Bronchial epithelial cell (primary cell): ENCODE measurements around the gene NCF2. TPM values are rescaled to one million over a fixed set of nuclear protein-coding genes. Genes with fewer than 3 reads are reported as not detected.

Experiments
- DNase-seq: peaks from one replicate; pipeline ENCODE4 v3.0.0-alpha.2; 2010; ENCODE audit warnings: low read depth
- FAIRE-seq: peaks from 2 replicates; lab custom pipeline; 2011; peaks lifted over from hg19 to GRCh38; lab: Jason Lieb, UNC
- H3K27me3 ChIP-seq: 2 replicates; pipeline ENCODE4 v1.5.1; 2011; ENCODE audit warnings: low read length; ENCODE audit not compliant: control insufficient read depth, insufficient read depth
- H3K36me3 ChIP-seq: 2 replicates; pipeline ENCODE4 v1.5.1; 2011; ENCODE audit warnings: low read length; ENCODE audit not compliant: control insufficient read depth, insufficient read depth
- H3K4me3 ChIP-seq: 2 replicates; pipeline ENCODE4 v1.5.1; 2011; ENCODE audit warnings: mild to moderate bottlenecking, low read depth, low read length, control low read depth
- total RNA-seq: library from RNA; depleted of rRNA; stranded (reverse); fragments of >200 nt; gene quantifications from 2 replicates; pipeline ENCODE4 v1.2.1, GENCODE V29; 2014
- TF ChIP-seq, protein P1 (sequence below): IDR thresholded peaks from 2 replicates; pipeline ENCODE4 v1.5.1; 2011; ENCODE audit warnings: mild to moderate bottlenecking, moderate library complexity, low read length, control low read depth, inconsistent platforms; ENCODE audit not compliant: insufficient read depth, severe bottlenecking

The NCF2 gene
- total RNA-seq, 1 donor from 2014 or later = 96.4 TPM

DNA sequence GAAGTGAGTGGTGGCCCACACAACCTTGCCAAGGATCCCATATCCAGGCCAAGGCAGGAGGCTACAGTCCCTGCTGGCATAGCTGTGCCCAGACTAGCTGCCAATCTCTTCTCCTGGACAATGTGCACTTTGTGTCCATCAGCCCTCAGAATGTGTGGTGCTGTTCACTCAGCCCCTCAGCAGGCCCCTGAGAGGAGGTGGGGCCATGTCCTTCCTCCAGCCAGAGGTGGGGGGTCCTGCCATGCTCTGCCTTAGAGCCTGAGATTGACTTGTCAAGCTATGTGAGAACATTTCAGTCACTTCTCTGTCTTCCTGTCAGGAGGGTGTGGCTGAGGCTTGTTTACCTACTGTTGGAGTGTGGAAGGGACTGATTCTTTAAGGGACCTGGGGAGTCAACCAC, 1.4 kb downstream of the NCF2 start:
- FAIRE-seq (no peak), DNase-seq (no peak)
- TF ChIP-seq, protein P1, sequence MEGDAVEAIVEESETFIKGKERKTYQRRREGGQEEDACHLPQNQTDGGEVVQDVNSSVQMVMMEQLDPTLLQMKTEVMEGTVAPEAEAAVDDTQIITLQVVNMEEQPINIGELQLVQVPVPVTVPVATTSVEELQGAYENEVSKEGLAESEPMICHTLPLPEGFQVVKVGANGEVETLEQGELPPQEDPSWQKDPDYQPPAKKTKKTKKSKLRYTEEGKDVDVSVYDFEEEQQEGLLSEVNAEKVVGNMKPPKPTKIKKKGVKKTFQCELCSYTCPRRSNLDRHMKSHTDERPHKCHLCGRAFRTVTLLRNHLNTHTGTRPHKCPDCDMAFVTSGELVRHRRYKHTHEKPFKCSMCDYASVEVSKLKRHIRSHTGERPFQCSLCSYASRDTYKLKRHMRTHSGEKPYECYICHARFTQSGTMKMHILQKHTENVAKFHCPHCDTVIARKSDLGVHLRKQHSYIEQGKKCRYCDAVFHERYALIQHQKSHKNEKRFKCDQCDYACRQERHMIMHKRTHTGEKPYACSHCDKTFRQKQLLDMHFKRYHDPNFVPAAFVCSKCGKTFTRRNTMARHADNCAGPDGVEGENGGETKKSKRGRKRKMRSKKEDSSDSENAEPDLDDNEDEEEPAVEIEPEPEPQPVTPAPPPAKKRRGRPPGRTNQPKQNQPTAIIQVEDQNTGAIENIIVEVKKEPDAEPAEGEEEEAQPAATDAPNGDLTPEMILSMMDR = no peak
- Histone ChIP-seq H3K4me3 (no peak overlapping the region), H3K36me3 (no peaks in the 10 kb centered on the region), H3K27me3 (no peaks in the 10 kb centered on the region)

DNA sequence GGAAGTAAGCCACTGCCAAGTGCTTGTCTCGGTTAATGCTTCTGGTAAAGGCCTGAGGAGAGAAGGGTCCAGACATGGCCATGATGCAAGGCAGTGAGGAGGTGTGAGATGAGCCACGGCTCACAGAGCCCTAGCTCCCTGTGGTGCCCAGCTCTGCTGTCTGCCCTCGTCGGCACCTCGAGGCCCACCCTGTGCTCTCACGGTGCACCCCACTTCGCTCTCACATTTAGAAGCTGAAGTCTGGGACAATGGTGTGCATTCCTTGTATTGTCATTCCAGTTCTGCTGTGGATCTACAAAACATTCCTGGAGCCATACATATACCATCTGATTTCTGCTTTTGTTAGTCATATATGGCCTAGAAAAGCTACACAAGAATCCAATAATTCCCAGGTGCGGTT, 3.3 kb downstream of the NCF2 start:
- Histone ChIP-seq H3K27me3 (no peaks in the 10 kb centered on the region), H3K36me3 (no peaks in the 10 kb centered on the region), H3K4me3 (no peak overlapping the region)
- FAIRE-seq (no peak), DNase-seq (no peak)
- TF ChIP-seq, protein P1 = no peak

DNA sequence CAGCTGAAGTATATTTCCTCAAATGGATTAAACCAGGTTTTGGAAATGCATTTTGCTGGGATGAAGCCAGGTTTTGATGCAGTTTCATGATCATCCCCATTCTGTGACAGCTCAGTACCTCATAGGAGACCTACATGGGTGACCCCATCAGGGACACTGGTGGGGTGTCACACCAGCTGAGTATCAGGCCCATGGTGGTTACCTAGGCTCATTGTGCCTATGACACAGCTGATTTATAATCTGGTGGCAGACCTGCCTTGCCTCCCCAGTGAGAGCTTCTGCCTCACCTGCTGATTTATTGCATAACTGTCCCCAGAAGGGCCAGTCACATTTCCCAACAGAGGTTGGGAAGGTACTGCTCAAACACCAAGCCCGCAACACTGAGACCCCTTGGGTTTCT, 3.8 kb downstream of the NCF2 start:
- H3K36me3 ChIP-seq = no peaks in the 10 kb centered on the region
- TF ChIP-seq, protein P1 = no peak
- no peaks in the 10 kb centered on the region for H3K27me3 ChIP-seq
- FAIRE-seq = no peak
- H3K4me3 ChIP-seq = no peak overlapping the region
- no peak for DNase-seq

DNA sequence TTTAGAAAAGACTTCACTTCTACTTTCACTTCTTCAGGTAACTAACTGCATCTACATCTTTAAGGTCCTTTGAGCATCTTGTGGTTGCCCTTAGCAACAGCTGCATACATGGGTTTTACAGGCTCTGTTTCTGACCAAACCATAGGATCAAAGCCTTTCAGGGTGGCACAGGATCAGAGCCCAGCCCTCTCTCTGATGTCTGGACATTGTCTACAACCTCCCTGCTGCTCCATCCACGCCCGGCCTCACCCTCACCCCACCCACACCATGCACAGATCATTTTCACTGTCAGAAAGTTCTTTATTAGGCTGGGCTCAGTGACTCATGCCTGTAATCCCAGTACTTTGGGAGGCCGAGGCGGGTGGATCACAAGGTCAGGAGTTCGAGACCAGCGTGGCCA, 5.2 kb downstream of the NCF2 start:
- Histone ChIP-seq H3K36me3 (no peaks in the 10 kb centered on the region), H3K4me3 (no peak overlapping the region), H3K27me3 (no peaks in the 10 kb centered on the region)
- TF ChIP-seq, protein P1 = no peak
- DNase-seq (no peak), FAIRE-seq (no peak)

DNA sequence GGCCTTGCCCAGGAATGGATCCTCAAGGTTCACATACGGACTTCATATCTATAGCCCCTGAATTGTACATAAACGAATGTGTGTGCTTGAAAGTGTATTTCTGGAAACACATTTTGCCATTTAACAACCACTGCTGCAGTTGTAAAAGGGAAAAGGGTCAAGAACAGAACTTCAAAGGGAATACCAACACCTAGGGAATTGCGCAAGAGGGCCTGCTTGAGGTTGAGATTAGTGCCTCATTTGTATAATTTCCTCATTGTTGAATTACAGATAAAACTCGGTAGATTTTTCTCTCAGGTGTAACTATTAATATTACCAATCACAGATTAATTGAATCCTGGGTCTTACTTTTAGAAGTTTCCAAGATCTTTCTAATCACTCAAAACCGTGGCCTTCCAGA, 6.1 kb downstream of the NCF2 start:
- FAIRE-seq (no peak), DNase-seq (no peak)
- H3K27me3 ChIP-seq = no peaks in the 10 kb centered on the region
- H3K4me3 ChIP-seq = no peak overlapping the region
- TF ChIP-seq, protein P1 = no peak
- no peaks in the 10 kb centered on the region for H3K36me3 ChIP-seq

DNA sequence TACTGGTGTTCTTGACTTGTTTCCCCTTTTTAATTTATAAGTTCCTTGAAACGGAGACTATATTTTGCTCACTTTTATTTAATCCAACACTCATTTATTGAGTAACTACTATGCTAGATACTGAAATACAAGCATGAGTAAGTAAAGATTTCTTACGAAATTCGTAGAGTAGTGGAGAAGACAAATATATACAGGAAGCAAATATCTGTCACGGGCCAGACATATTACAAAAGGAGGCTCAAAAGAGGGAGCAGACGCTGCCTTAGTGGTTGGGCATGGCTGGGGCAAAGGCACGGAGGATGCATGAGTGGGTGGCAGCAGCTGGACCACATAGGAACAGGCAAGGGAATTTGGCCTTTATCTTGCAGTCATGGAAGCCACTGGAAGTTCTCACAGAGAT, 6.8 kb downstream of the NCF2 start:
- H3K36me3 ChIP-seq = no peaks in the 10 kb centered on the region
- no peak for FAIRE-seq
- no peak overlapping the region for H3K4me3 ChIP-seq
- no peaks in the 10 kb centered on the region for H3K27me3 ChIP-seq
- peak; percentile 35 for DNase-seq
- TF ChIP-seq, protein P1 = no peak
